ENCODE data around the gene SLAMF1. TPM values are rescaled to one million over a fixed set of nuclear protein-coding genes. Genes with fewer than 3 reads are reported as not detected.

Gene SLAMF1
- total RNA-seq, 1 donor from 2014 or later: not detected

DNA sequence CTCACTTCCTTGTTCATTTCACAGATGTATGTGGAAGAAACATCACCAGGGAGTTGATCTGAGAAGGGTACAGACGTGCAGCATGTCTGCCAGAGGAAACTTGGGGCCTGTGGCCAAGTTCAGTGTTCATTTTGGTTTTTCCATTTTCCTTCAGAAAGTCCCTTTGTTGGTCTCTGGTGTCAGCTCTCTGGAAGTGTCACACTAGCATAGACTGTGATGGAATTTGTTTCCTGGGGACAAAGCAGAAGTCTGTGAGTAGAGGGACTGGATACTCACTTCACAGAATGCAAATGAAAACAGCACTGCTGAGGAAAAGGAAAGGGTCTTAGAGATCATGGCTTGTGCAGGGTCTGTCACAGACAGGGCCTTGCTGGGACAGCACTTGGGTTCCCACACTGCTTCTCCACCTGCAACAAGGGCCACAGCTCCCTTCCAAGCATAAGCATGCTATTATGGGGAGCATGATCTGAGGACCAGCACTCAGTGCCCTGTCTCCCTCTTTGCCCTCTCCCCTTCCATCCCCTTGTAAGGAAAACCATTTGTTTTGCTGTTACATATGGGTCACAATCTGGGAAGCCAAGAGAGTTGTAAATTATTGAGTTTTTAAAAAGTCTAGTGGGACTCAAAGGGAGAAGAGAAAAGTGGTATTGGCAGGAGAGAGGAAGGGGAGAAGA, 36.1 kb downstream of the SLAMF1 start:
- DNase-seq (ENCODE audit: low read depth, low spot score): no peak
- H3K36me3 Mint-ChIP-seq (ENCODE audit: low read depth): no peaks in the 10 kb centered on the region
- no peak overlapping the region for H3K4me3 Mint-ChIP-seq
- no peak overlapping the region for H3K27ac Mint-ChIP-seq (ENCODE audit: unreplicated experiment)
- H3K4me1 Mint-ChIP-seq: no peaks in the 10 kb centered on the region
- TF ChIP-seq CTCF (conservative IDR thresholded peaks at IDR 0.05): no peak
- no peaks in the 10 kb centered on the region for H3K9me3 Mint-ChIP-seq
- H3K27me3 Mint-ChIP-seq (ENCODE audit: low read depth): peaks cover 23% of the 10 kb centered on the region

- no peak overlapping the region for H3K4me3 Mint-ChIP-seq
- no peaks in the 10 kb centered on the region for H3K4me1 Mint-ChIP-seq
- no peak for DNase-seq (ENCODE audit: low read depth, low spot score)
- H3K9me3 Mint-ChIP-seq: peaks cover 3% of the 10 kb centered on the region
- no peak for TF ChIP-seq CTCF (conservative IDR thresholded peaks at IDR 0.05)
- no peak overlapping the region for H3K27ac Mint-ChIP-seq (ENCODE audit: unreplicated experiment)
- no peaks in the 10 kb centered on the region for H3K36me3 Mint-ChIP-seq (ENCODE audit: low read depth)
- peaks cover 23% of the 10 kb centered on the region for H3K27me3 Mint-ChIP-seq (ENCODE audit: low read depth)
Observed at GRCh38 chr1:160608941-160609340, 37.9 kb downstream of the SLAMF1 start.

DNA sequence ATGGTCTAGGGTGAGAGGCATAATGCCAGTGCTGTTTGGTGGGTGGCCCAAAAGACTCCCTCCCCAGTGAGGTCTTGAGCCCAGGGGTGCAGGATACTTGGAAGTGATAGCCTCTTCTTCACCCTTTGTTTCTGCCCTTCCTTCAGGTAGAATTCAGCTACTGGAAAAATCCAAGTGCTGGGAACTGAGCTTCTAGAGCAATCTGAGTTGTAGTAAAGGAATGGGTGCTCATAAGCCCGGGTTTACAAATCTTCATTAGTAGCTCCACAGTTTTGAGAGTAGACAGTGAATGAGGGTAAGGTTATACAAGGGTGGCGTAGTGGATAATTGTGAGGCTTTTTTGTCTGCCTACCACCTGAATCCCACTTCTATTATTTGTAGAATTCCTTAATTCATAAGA, 38.3 kb downstream of the SLAMF1 start:
- Mint-ChIP-seq H3K9me3 (peaks cover 5% of the 10 kb centered on the region), H3K4me3 (no peak overlapping the region), H3K36me3 (ENCODE audit: low read depth) (no peaks in the 10 kb centered on the region), H3K27ac (ENCODE audit: unreplicated experiment) (no peak overlapping the region), H3K4me1 (no peaks in the 10 kb centered on the region), H3K27me3 (ENCODE audit: low read depth) (peaks cover 23% of the 10 kb centered on the region)
- TF ChIP-seq CTCF (conservative IDR thresholded peaks at IDR 0.05): no peak
- no peak for DNase-seq (ENCODE audit: low read depth, low spot score)

GRCh38 chr1:160608057-160608456, 38.8 kb downstream of the SLAMF1 start:
- Mint-ChIP-seq H3K9me3 (peaks cover 5% of the 10 kb centered on the region), H3K4me1 (no peaks in the 10 kb centered on the region)
- no peak for TF ChIP-seq CTCF (conservative IDR thresholded peaks at IDR 0.05)

GRCh38 chr1:160607672-160608032, 39.2 kb downstream of the SLAMF1 start:
- H3K4me1 Mint-ChIP-seq: no peaks in the 10 kb centered on the region
- DNase-seq (ENCODE audit: low read depth, low spot score): no peak
- H3K9me3 Mint-ChIP-seq: peaks cover 7% of the 10 kb centered on the region
- no peak for TF ChIP-seq CTCF (conservative IDR thresholded peaks at IDR 0.05)
- H3K36me3 Mint-ChIP-seq (ENCODE audit: low read depth): peaks cover 5% of the 10 kb centered on the region
- no peak overlapping the region for H3K4me3 Mint-ChIP-seq
- H3K27me3 Mint-ChIP-seq (ENCODE audit: low read depth): peaks cover 20% of the 10 kb centered on the region
- H3K27ac Mint-ChIP-seq (ENCODE audit: unreplicated experiment): no peak overlapping the region

More at GRCh38 chr1:160608057-160608456, 38.8 kb downstream of the SLAMF1 start:
- H3K27ac Mint-ChIP-seq (ENCODE audit: unreplicated experiment): no peak overlapping the region
- peaks cover 2% of the 10 kb centered on the region for H3K36me3 Mint-ChIP-seq (ENCODE audit: low read depth)
- peaks cover 23% of the 10 kb centered on the region for H3K27me3 Mint-ChIP-seq (ENCODE audit: low read depth)
- H3K4me3 Mint-ChIP-seq: no peak overlapping the region
- no peak for DNase-seq (ENCODE audit: low read depth, low spot score)

Measured in neural crest cell (in vitro differentiated cells).